GM10266 (cell line): ENCODE results near the gene DGKI.

Source experiments
- DNase-seq: peaks from one replicate; pipeline ENCODE4 v3.0.0; 2012; ENCODE audit errors: extremely low spot score
- CTCF ChIP-seq: IDR thresholded peaks from 2 replicates; pipeline ENCODE4 v1.5.1; 2012; ENCODE audit warnings: mild to moderate bottlenecking, low read depth; ENCODE audit not compliant: control insufficient read depth, insufficient read depth; ENCODE audit errors: missing control alignments

The DGKI gene

GRCh38 chr7:137619181-137619580 lies 227.6 kb downstream of the DGKI start:
- DNase-seq = no peak
- no peak for TF ChIP-seq CTCF

DNA sequence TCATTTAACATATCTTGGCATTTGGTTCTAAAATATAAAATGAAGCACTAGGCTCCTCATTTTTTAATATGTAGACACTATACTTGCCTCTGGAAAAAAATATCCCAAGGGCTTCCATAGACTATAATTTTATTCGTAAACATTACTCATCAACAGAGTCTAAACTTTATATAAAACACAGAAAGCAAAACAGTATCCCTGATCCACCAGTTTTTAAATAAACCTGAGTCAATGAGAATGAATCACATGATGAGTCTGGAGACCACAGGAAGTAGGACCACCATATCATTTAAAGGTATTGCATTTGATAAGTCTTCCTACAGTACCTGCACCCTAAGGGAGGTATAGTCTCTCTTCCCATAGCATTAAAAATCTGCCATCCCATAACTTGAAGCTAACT lies 228.0 kb downstream of the DGKI start:
- no peak for TF ChIP-seq CTCF
- DNase-seq = no peak

DNA sequence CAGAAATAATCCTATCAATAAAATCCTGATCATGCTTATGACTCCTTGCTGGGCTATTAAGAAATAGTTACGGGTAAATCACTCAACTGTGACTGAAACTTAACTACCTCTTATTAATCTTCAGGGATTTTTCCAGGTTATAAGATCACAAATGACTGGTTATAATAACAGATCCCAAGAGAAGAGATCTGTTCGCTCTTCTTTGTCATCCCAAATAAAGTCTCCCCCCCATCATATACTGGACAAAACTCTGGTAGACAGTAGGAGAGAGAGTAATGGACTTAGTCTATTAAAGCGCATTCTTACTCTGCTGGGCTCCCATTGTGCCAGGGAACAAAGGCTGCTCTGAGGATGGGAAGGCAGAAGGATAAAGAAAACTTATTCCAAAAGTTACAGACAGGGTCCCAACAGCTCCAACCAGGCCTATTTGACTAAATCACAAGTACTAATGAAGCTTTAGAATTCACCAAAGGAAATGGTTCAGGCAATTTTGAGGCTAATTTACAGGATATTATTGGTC lies 233.7 kb downstream of the DGKI start:
- no peak for TF ChIP-seq CTCF
- no peak for DNase-seq

- no peak for TF ChIP-seq CTCF
Measured at GRCh38 chr7:137611606-137612005, 235.2 kb downstream of the DGKI start.

DNA sequence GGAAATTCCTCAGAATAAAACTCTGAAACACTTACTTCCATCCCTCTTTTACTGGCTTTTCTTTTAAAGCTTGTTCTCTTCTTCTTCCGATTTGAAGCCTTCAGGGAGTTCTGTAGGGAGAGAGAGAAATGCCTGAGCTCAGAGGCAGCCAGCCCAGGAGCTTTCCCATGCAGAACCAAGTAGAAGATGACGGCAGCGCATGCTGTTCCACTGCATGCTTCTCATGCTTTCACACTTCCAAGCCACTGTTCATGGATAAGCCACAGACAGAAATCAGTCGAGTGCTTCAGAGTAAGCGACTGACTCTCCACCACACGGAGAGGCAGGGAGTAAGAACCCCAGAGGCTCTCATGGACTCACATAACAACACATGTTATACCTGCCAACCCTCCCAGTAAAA lies 237.3 kb downstream of the DGKI start:
- DNase-seq = no peak
- TF ChIP-seq CTCF = no peak

More at GRCh38 chr7:137611606-137612005, 235.2 kb downstream of the DGKI start:
- no peak for DNase-seq

DNA sequence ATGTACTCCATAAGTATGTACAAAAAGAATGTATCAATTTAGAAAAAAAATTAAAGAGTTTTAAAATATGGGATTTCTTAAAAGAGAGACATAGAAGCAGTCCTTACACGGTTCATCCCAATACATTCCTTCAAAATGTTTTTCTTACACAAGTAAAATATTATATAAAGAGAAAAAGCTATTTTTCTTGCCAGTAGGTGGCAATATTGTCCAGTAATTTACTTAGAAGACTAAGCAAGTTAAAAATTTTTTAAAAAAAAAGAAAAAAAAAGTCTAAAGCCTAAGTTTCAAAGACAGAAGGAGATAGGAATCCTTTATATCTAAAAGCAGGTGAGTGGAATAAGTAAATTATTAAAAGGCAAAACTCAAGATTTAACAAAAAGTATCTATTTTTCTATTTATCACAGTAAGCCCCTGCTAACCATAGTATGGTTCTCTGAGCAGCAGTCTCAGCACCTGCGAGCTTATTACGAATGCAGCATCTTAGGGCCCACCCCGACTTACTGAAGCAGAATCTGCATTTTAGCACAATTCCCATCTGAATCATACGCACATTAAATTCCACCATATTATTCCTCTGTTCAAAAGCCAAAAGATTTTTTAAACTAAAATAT lies 240.6 kb downstream of the DGKI start:
- TF ChIP-seq CTCF = peak; percentile 6
- no peak for DNase-seq

GRCh38 chr7:137603043-137603442 lies 243.7 kb downstream of the DGKI start:
- no peak for TF ChIP-seq CTCF
- DNase-seq = no peak
